GM19351 (cell line): ENCODE data around the gene PLA2G6.
"Not testable (repeated sequence)": the region's sequence is repeated elsewhere in the genome, so short reads cannot be mapped to it uniquely, and the experiment has no call there.

Source experiments
- ATAC-seq: cut with Tn5 transposase; IDR thresholded peaks from one replicate; pipeline ENCODE4 v1.9.1; 2021; ENCODE audit warnings: mild to moderate bottlenecking, moderate library complexity; ENCODE audit not compliant: unreplicated experiment

Gene PLA2G6

DNA sequence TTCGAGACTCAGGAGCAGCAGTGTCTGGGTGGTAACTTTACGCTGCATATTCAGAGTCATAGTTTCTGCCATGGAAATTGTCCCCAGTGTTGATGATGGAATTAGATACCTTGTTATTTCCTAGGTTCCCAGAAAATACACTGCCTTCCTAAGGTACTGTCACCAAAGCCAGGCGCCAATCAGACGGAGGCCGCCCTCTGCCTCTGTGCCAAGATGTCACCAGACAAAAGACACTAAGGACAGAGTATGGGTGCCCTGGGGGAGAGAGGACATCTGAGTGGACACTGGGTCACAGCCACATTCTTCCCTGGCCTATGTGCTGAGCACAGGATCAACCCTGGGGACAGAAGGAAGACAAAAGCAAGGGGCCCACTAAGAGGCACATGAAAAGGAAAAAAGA lies 11.2 kb downstream of the PLA2G6 start:
- no peak for ATAC-seq

DNA sequence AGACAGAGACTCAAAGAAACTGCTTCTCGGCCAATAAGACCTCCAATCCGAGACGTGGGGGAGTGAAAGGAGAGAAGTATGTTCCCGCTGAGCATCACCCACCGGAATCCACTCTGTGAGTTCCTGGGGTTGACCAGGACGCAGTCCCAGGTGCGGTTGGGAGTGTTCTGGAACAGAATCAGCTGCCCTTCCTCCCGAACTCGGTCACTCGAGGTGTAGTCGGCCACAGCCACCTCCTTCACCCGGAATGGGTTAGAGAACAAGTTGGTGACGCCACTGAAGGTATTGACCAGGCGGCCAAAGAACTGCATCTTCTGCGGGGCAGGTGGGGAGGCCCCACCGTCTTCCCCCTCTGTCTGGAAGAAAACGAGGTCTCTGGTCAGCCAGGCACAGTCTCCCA lies 12.5 kb downstream of the PLA2G6 start:
- ATAC-seq, result no peak

DNA sequence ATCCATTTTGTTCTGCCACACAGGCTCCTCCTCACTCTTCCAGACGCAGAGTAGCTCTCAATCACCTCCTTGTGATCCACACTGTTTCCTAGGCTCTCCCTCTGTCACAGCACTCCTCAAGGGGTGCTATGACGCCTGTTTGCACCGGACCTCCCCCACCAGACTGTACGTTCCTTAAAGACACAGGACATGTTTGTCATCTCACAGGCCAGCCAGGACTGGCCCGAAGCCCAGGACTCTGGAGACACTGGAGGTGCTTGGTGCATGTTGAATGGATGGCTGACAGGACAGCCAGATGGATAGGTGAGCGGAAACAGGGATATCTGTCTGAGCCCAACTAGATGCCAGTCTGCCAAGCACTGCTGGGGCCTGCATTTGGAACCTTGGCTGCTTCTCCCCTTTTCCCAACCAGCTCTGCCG lies 13.6 kb downstream of the PLA2G6 start:
- no peak for ATAC-seq

DNA sequence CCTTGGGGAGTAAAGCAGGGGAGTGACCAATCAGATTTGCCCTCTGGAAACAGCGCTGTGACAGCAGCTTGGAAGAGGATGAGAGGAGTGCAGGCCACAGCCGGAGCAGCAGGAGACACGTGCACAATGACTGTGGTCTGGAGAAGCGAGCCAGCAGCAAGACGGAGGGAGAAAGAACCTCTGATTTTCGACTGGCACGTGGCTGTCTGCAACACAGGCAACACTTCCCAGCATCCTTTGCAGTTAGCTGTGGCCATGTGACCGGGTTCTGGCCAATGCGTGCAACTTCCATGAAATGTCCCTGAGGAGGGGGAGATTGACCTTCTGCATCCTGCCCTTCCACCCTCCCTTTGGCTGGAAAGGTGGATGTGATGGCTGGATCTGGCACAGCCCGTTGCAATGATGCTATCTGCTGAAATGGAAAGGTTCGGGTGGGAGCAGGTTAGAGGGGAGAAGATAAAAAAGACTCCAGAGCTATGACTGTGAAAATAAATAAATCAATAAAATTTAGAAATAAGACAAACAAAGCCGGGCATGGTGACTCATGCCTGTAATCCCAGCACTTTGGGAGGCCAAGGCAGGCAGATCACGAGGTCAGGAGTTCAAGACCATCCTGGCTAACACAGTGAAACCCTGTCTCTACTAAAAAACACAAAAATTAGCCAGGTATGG lies 15.6 kb downstream of the PLA2G6 start:
- no peak for ATAC-seq

DNA sequence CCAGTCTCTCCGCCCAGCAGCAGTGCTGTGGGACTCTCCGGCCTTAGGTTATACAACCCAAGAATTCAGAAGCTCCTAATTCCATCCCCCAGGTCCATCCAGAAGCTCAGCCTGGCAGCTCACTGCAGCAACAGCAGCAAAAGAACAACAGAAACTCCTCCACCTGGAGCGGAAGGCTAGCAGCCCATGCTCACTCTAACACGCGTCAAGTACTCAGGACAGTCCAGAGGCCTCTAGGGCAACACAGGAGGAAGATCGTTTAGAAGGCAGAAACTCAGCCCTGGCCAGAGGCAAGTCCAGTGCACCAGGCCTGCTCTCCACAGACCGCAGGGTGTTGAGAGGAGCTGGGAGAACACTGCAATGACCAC lies 17.1 kb downstream of the PLA2G6 start:
- ATAC-seq, result no peak

DNA sequence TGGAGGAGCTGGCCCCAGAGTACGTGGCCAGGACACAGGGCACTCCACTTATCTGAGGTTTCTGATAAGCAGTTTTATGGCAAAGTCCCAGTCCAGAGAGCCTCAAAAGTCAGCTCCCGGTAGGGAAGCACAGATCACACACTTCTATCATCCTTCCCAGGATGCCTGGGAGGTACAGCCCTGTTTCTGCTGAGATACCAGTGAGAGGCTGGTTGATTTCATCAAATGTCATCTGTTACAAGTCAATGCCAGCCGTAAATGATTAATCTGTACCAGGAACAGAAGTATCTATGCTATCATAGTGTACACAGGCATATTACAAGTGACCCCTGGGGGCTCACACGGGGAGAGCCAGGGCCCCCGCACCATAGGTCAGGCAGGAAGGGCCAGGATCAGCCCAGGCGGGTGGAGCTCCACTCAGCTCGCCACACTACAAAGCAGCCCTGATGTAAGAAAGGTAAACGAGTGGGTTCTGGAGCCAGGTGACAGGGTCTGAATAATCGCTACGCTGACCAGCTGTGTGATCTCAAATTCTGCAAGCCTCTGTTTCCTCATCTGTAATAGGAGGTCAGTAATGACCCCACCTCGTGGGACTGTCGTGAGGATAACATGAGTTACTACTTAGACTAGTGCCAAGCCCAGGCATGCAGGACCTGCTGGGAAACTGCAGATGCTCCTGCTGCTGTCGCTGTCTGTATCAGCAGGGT lies 17.6 kb downstream of the PLA2G6 start:
- no peak for ATAC-seq

DNA sequence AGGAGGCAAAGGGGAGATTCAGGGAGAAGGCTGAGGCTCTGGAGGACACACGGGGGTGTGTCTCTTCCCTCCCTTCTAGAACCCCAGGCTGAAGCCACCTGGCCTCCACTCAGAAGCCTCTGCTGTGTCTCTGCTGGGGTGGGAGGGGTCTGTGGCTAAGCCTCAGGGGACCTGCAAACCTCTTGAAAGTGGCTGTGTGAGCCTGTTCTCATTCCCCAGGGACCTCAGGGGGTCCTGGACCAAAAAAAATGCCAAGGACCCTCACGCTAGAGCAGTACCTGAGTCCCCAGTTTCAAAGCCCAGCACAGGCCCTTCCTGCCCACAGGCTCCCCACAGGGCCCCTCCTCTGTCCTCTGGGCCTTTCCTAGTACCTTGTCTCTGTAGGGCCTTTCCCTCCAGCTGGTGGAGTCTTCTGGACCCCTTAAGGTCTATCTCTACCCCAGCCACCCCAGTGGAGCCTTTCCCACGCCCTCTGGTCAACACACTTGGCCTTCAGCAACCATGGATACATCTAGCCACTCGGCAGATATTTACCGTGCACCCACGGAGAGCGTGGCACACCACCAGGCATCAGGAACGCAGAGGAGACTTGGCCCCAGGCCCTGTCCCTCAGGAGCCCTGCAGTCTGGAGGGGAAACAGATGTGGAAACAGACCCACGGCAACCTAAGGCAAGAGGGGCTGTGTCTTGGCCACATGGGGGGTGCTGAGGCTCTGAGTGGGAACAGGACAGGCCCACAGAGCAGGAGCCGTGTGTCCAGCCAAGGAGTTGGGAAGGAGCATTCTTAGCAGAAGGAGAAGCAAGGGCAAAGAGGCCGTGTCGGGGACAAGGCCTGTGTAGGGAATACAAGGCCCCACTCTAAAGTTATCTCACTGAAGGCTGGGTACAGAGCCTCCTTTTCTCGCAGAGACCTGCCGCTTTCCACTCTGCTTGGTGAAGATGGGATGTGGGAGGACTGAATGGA lies 18.5 kb downstream of the PLA2G6 start:
- ATAC-seq, result no peak

DNA sequence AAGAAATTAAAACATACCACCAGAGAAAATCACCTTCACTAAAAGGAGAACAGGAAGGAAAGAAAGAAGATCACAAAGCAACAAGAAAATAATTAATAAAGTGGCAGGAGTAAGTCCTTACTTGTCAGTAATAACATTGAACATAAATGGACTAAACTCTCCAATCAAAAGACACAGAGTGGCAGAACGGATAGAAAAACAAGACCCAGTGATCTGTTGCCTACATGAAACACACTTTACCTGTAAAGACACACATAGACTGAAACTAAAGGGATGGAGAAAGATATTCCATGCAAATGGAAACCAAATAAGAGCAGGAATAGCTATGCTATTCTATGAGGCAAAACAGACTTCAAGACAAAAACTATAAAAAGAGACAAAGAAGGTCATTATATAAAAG lies 25.9 kb downstream of the PLA2G6 start:
- ATAC-seq, result no peak

DNA sequence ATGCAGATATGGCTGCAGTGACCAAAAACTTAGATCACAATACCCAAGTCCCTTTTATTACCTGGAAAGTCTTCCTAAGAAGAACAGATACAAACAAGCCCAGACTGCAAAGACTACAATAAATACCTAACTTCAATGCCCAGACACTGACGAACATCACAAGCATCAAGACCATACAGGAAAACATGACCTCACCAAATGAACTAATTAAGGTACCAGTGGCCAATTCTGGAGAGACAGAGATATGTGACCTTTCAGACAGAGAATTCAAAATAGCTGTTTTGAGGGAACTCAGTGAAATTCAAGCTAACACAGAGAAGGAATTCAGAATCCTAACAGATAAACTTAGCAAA lies 27.1 kb downstream of the PLA2G6 start:
- not testable (repeated sequence) for ATAC-seq

DNA sequence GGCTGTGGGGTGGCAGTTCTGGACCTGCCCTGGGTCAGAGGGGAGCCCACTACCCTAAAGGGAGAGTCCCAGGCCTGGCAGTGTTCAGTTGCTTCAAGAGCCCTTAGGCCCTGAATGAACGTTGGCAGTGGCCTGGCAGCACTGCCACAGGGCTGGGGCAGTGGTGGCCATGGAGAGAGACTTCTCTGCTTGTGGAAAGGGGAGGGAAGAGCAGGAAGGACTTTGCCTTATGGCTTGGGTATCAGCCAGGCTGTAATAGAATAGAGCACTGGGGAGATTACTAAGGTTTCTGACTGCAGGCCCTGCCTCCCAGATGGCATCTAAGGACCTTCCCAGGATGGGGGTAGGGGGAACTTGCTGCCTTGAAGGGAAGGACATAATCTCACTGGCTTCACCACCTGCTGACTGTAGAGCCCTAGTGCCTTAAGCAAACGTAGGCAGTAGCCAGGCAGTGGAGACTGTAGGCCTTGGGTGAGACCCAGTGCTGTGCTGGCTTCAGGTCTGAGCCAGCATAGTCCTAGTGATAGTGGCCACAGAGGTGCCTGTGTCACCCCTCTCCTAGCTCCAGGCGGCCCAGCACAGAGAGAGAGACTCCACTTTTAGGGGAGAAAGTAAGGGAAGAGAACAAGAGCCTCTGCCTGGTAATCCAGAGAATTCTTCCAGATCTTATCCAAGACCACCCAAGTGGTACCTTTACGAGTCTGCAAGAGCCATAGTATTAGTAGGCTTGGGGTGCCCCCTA lies 27.6 kb downstream of the PLA2G6 start:
- ATAC-seq, result no peak

DNA sequence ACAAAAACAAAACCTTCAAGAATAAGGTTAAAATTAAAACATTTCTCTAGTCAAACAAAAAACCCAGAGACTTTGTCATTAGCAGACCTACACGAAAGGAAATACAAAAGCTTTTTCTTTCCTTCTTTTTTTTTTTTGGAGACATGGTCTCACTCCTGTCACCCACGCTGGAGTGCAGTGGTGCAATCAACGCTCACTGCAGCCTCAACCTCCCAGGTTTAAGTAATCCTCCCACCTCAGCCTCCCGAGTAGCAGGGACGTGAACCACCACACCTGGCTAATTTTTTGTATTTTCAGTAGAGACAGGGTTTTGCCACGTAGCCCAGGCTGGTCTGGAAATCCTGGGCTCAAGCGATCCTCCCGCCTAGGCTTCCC lies 30.5 kb downstream of the PLA2G6 start:
- no peak for ATAC-seq

DNA sequence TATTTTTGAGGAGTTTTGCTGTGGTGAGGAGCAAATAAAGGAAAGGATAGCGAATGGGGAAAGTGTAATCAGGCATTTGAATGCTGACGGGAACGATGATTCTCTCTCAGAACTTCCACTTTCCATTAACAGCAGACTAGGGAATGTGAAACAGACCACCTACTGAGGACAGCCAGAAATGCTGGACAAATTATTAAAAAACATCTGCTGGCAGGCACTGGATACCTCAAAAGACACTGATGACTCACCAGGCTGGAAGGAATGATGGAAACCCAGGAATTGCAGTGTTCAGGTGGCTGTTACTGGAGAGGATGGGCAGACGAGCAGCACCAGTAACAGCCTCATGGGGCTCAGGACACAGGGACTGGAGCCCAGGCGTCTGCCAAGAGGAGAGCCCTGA lies 33.4 kb downstream of the PLA2G6 start:
- no peak for ATAC-seq

DNA sequence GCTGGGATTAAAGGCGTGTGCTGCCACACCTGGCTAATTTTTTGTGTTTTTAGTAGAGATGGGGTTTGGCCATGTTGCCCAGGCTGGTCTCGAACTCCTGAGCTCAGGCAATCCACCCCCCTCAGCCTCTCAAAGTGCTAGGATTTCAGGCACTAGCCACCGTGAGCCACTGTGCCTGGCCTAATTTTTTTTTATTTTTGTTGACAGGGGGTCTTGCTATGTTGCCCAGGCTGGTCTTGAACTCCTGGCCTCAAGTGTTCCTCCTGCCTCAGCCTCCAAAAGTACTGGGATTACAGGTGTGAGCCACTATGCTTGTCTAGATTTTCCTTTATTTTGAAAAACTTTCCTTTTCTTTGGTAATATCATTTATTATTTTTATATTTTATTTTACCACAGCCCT lies 35.5 kb downstream of the PLA2G6 start:
- ATAC-seq, result not testable (repeated sequence)

DNA sequence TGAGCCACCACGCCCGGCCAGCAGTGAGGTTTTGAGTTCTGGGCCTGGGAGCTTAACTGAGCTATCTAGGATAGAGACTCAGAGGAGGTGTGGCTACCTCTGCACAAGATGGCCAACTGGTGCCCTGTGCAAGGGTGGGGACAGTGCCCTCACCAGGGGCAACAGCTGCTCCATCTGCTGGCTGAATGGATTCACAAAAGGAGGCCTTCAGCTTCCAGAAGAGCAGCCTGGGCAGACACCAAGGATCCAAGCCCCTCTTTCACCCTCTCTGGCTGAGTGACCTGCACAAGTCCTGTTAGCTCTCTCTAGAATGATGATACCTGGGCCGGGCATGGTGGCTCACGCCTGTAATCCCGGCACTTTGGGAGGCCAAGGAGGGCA lies 37.6 kb downstream of the PLA2G6 start:
- no peak for ATAC-seq

DNA sequence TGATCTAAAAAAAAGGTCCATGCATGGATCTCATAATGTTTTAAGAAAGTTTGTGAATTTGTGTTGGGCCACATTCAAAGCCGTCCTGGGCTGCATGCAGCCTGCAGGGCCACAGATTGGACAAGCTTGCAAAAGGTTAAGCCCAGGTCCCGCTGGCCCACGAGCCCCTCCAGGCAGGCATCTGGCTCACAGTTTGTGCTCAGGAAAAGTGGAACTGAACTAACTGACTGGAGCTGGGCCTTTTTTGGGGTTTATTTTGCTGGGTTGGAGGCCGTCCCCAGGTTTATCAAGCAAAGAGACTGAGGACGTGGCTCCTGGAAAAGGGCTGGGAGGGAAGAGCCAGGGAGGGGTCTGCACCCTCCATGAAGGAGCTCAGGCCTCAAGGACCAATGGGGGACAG lies 39.0 kb downstream of the PLA2G6 start:
- no peak for ATAC-seq

DNA sequence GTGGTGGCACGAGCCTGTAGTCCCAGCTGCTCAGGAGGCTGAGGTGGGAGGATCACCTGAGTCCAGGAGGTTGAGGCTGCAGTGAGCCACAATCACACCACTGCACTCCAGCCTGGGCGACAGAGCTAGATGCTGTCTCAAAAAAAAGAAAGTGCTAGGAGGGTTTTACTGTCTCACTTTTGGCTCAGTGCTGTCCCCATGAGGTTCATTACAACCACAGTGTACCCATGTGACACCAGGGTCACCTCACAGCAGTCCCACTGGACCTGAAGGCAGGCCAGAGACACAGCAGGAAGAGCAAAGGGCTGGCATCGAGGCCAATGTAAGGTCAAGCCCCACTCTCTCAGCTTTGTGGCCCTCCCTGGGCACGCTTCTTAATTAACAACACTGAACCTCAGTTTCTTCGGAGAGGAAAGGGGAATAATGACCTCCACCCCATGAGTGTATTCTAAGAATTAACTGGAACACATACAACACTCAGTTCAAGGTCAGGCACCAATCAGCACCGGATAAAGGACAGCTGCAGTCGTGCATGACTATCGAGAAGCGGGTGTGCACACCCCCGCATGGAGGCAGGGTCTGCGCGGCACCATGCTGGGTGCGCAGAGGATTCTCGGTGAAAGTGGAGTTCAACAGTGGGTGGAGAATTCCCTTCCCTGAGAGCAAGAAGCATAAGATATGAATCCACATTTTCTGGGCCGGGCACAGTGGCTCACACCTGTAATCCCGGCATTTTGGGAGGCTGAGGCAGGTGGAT lies 40.2 kb downstream of the PLA2G6 start:
- ATAC-seq, result no peak

DNA sequence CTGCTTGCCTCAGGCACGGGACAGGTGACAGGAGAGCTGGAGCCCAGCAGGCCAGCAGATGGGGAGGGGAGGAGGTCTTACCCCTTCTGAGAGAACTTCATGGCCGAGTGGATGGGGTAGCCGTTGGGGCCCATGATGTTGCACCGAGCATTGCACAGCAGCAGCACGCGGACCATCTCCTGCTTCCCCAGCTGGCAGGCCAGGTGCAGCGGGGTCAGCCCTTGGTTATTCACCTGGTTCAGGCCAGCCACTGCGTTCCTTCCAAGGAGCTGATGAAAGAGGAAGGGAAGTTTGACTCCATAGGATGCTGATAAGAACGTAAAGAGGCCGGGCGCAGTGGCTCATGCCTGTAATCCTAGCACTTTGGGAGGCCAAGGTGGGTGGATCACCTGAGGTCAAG lies 41.7 kb downstream of the PLA2G6 start:
- ATAC-seq, result no peak

DNA sequence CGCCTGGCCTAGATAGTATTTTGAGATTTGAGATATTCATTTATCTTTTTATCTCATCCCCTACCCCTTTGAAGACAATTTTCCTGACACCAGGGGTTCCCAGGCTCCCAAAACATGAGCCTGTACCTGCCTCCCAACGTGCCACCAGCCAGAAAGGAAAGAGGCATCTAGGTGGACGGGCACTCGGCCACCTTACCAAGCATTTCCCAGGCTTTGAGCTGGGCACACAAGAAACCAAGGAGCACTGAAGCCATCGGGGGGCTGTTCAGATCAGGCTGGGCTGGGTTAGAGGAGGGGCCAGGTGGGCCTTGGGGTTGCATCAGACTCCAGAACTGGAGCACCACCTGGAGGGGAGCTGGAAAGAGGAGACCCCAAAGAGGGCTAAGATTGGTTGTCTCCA lies 42.7 kb downstream of the PLA2G6 start:
- no peak for ATAC-seq

DNA sequence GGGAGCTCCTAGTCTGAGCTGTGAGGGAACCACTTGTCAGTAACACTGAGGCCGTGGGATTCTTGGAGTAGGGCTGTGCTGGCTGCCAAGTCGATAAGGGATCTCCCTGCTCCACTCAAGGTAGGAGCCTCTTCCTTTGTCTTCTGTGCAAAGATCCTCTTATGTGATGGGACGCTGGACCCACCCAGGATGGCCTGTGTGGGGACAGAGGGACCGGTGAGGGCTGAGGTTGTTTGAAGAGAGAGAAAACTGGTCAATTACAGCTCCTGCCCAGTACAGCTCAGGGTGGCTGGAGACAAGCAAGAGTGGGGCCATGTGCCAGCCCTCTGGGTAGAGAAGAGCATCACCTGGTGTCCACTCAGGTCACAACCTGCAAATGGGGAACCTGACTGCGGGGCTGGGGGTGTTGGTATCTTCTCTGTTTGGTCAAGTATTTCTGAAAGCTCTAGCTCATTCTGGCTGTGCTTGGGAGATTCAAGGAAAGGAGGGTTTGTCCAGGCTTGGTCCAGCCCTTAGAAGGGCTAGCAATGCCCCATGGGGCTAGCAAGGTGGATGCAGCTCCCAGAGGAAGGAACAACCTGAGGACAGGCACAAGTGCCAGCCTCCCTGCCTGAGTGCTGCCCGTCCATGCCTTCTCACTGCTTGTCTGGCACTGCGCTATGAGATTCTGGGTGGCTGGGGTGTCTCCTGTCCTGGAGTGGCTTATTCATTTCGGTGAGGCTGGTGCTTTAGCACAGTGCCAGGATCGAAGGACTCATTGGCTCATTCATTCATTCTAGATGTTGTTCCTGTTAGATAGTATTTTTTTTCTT lies 43.5 kb downstream of the PLA2G6 start:
- ATAC-seq, result no peak

DNA sequence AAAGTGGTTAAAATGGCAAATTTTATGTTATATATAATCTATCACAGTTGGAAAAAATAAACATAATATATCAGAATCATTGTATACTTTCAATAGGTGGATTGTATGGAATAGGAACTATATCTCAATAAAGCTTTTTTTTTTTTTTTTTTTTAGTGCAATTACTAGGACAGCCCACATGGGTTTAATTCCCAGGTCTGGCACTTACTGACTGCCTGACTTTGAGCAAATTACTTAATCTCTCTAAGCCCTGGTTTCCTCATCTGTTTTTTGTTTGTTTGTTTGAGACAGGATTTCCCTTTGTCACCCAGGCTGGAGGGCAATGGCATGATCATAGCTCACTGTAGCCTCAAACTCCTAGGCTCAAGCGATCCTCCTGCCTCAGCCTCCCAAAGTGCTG lies 45.0 kb downstream of the PLA2G6 start:
- ATAC-seq, result no peak
